ENCODE results near the gene FBXW8.

Gene FBXW8

GRCh38 chr12:116977465-116978380, 67.0 kb downstream of the FBXW8 start:
- peak overlapping the region; percentile 26 for H3K4me3 ChIP-seq (ENCODE audit: low read depth, low read length)
- DNase-seq (ENCODE audit: low read depth): peak; percentile 19
- no peak for TF ChIP-seq CTCF (IDR thresholded peaks at IDR 0.05; ENCODE audit: low read depth, low read length, missing control alignments)

GRCh38 chr12:116978791-116979508, 68.2 kb downstream of the FBXW8 start:
- no peak overlapping the region for H3K4me3 ChIP-seq (ENCODE audit: low read depth, low read length)
- DNase-seq (ENCODE audit: low read depth): no peak

DNA sequence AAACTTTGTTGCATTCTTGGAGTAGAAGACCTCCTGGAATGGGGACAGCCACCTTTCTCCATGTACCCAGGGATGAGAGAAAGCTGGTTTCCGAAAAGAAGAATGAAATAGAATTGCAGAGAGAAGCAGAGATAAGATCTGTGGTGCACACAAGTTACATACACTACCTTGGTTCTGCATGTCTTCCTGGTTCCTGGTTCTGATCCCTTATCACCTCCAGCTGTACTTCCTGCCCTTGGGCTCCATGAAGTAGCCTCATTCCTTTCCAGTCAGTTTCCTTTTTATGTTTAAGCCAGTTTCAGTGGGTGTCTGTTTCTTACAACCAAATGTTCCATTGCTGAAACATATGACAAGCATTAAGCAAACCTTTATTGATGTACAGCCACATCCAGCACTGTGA, 69.3 kb downstream of the FBXW8 start:
- DNase-seq (ENCODE audit: low read depth): no peak
- no peak overlapping the region for H3K4me3 ChIP-seq (ENCODE audit: low read depth, low read length)

More at GRCh38 chr12:116978791-116979508, 68.2 kb downstream of the FBXW8 start:
- TF ChIP-seq CTCF (IDR thresholded peaks at IDR 0.05; ENCODE audit: low read depth, low read length, missing control alignments): no peak

DNA sequence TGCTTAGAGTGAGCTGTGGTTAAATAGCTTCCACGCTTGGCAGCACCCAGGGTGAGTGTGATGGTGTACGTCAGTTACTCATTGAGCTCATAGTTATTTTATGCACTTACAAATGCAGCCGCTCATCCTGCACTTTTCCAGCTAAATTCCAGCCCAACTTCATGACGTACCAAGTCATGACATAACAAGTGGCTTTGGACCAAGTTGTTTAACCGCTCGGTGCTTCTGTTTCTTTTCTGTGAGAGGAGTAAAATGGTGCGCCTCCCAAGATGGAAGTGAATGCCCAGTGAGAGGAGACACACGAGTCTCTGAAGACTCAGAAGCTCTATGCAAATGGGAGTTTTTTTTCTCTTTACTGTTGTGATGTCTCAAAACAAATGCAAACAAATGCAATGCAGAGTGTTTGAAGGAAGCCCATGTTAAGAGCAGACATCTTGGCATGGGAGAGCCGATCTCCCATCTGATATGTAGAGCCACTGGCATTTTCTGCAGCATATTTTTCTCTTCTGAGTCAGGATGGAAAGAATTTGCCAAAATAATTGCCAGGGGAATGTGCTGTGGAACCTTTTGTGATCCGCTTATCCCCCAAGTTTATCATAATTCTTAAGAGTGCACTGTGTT, 72.2 kb downstream of the FBXW8 start:
- DNase-seq (ENCODE audit: low read depth): no peak
- TF ChIP-seq CTCF (IDR thresholded peaks at IDR 0.05; ENCODE audit: low read depth, low read length, missing control alignments): no peak
- H3K4me3 ChIP-seq (ENCODE audit: low read depth, low read length): no peak overlapping the region

More for the DNA sequence above, 69.3 kb downstream of the FBXW8 start:
- no peak for TF ChIP-seq CTCF (IDR thresholded peaks at IDR 0.05; ENCODE audit: low read depth, low read length, missing control alignments)

DNA sequence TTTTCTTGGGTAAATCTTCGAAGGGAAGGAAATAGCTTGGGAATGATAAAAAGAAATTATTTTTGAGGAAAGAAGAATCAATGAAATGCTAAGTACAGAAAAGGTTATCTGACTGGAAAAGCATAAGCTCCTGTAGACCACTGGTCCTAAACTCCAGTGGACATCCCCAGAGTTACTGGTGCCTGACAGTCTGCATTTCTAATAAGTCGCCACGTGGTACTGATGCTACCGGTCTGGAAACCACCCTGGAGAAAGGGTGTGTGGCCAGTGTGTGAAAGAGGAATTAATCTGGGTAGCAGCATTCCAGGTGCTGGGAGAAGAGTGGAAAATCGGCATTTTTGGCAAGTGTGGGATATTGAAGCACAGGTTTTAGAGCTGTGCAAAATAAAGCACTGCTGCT, 73.3 kb downstream of the FBXW8 start:
- H3K4me3 ChIP-seq (ENCODE audit: low read depth, low read length): no peak overlapping the region
- no peak for DNase-seq (ENCODE audit: low read depth)
- no peak for TF ChIP-seq CTCF (IDR thresholded peaks at IDR 0.05; ENCODE audit: low read depth, low read length, missing control alignments)

DNA sequence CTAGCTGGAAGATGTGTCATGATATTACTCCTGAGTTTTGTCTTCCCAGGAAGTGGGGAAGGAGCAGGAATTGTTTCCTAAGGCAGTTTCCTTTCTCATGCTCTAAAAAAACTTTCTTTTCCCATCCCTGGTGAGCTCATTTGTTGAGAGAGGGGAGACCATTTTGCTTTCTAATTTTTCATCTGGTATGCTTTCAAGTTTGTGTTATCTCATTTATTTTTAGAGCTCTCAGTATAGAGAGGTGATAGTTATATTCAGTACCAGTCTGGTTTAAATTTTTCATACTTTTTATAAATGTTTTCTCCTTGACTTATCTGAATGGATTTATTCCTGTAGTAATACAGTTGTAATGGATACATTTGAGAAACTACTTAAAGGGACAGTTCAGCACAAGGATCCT, 79.6 kb downstream of the FBXW8 start:
- no peak for TF ChIP-seq CTCF (IDR thresholded peaks at IDR 0.05; ENCODE audit: low read depth, low read length, missing control alignments)
- no peak for DNase-seq (ENCODE audit: low read depth)
- H3K4me3 ChIP-seq (ENCODE audit: low read depth, low read length): no peak overlapping the region

Data from GM12864 (cell line).